ENCODE data around the gene DERA. TPM values are rescaled to one million over a fixed set of nuclear protein-coding genes. Genes with fewer than 3 reads are reported as not detected.

Gene DERA
- total RNA-seq, 2 donors from 2014 or later, result 33.0 to 33.7 TPM

DNA sequence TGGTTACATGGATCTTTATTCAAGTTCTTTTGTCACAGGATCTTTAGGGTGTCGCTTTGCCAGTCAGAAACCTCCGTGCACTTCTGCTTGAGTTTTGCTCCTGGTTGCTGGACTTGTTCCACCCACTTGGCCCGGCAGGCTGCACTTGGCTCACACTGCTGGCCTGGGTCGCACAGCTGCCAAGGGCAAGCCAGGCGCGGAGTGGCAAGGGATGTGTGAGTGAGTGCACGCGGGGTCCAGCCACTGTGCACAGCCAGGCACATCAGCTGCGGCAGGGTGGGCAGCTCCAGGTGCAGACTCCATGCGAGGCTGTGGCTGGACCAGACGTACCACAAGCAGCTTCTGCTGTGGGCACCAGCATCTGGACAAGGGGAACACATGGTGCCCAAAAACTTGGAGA, 76.6 kb downstream of the DERA start:
- 95% methylated on average over 11 of the region's 11 CpGs for WGBS
- no peak overlapping the region for H3K27ac ChIP-seq
- H3K4me1 ChIP-seq (replicated peaks), result no peaks in the 10 kb centered on the region
- no peaks in the 10 kb centered on the region for H3K9me3 ChIP-seq
- no peak overlapping the region for H3K4me3 ChIP-seq
- TF ChIP-seq POLR2A (IDR thresholded peaks at IDR 0.05) (no peak), POLR2AphosphoS5 (IDR thresholded peaks at IDR 0.05) (no peak)
- TF ChIP-seq, protein P1, sequence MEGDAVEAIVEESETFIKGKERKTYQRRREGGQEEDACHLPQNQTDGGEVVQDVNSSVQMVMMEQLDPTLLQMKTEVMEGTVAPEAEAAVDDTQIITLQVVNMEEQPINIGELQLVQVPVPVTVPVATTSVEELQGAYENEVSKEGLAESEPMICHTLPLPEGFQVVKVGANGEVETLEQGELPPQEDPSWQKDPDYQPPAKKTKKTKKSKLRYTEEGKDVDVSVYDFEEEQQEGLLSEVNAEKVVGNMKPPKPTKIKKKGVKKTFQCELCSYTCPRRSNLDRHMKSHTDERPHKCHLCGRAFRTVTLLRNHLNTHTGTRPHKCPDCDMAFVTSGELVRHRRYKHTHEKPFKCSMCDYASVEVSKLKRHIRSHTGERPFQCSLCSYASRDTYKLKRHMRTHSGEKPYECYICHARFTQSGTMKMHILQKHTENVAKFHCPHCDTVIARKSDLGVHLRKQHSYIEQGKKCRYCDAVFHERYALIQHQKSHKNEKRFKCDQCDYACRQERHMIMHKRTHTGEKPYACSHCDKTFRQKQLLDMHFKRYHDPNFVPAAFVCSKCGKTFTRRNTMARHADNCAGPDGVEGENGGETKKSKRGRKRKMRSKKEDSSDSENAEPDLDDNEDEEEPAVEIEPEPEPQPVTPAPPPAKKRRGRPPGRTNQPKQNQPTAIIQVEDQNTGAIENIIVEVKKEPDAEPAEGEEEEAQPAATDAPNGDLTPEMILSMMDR (IDR thresholded peaks at IDR 0.05), result no peak
- H3K27me3 ChIP-seq (replicated peaks; ENCODE audit: insufficient read depth), result no peaks in the 10 kb centered on the region
- no peak for DNase-seq (ENCODE audit: low spot score)
- H3K36me3 ChIP-seq, result no peaks in the 10 kb centered on the region
- intact Hi-C loops (cut with DNase I), result no loop called here

DNA sequence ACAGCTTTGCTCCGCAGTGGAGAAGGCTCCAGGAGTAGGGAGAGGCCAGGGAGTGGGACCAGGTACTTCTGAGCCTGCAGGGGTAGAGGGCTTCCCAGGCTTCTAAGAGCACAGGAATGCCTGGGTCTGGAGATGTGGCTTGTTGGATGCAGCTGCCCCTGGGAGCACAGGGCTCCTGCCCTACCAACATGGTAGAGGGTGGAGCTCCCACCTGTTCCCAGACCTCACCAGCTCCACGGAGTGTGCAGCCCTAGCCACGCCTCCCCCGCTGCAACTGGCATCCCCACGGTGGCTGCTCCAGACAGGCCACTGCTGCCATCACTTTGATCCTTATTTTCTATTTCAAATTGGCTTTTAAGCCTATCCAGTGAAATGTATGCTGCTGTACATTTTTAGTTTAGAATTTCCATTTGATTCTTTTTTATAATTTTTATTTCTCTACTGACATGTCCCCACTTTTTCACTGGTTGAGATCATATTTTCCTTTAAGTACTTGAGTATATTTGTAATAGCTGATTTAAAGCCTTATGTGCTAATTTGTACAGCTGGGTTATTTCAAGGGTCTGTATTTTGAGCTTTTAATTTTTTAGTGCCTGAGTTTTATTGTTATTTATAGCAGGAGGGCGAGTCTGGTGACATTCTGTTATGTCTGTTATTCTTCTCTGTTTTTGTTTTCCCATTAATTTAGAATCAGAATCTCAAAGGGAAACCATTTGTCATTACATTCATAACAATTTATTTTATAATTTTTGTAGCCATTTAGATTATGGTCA, 78.0 kb downstream of the DERA start:
- Histone ChIP-seq H3K9me3 (no peaks in the 10 kb centered on the region), H3K4me3 (no peak overlapping the region), H3K27me3 (replicated peaks; ENCODE audit: insufficient read depth) (no peaks in the 10 kb centered on the region), H3K27ac (no peak overlapping the region), H3K36me3 (no peaks in the 10 kb centered on the region), H3K4me1 (replicated peaks) (no peaks in the 10 kb centered on the region)
- WGBS, result 84% methylated on average over 6 of the region's 6 CpGs
- TF ChIP-seq POLR2A (IDR thresholded peaks at IDR 0.05) (no peak), POLR2AphosphoS5 (IDR thresholded peaks at IDR 0.05) (no peak)
- TF ChIP-seq, protein P1 (IDR thresholded peaks at IDR 0.05), result no peak
- intact Hi-C loops (cut with DNase I), result no loop called here
- DNase-seq (ENCODE audit: low spot score), result no peak

DNA sequence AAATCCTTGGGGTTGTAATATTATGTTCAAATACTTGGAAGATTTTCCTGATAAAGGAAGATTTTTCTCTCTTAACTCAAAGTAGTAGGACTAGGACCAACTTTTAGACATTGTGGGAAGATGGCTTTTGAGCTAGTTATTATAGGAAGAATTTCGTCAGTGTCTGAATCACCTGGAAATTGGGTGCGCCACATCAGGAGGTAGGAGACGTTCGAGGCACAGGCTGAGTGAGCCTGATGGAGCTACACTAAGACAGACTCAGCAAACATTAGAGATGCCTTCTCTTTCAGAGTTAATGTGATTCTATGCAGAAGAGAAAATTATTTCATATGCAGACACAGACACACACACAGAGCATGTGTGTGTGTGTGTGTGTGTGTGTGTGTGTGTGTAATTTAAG, 84.7 kb downstream of the DERA start:
- intact Hi-C loops (cut with DNase I), result no loop called here
- 97% methylated on average over 4 of the region's 4 CpGs for WGBS
- H3K4me3 ChIP-seq, result no peak overlapping the region
- H3K9me3 ChIP-seq, result no peaks in the 10 kb centered on the region
- H3K4me1 ChIP-seq (replicated peaks), result no peaks in the 10 kb centered on the region
- DNase-seq (ENCODE audit: low spot score), result no peak
- H3K27ac ChIP-seq, result no peak overlapping the region
- no peaks in the 10 kb centered on the region for H3K36me3 ChIP-seq
- no peaks in the 10 kb centered on the region for H3K27me3 ChIP-seq (replicated peaks; ENCODE audit: insufficient read depth)
- TF ChIP-seq, protein P1 (IDR thresholded peaks at IDR 0.05), result no peak
- no peak for TF ChIP-seq POLR2AphosphoS5 (IDR thresholded peaks at IDR 0.05)
- TF ChIP-seq POLR2A (IDR thresholded peaks at IDR 0.05), result no peak

DNA sequence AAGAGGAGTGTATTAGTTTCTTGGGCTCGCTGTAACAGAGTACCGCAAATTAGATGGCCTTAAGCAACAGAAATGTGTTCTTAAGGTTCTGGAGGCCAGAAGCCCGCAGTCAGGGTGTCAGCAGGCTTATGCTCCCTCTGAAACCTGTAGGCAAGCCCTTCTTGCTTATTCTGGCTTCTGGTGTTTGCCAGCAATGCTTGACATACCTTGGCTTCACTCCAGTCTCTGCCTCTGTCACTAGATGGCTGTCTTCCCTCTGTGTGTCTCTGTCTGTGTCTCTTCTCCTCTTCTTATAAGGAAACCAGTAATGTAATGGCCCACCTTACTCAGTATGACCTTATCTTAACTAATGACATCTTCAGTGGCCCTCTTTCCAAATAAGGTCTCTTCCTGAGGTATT, 85.1 kb downstream of the DERA start:
- no peak for TF ChIP-seq POLR2AphosphoS5 (IDR thresholded peaks at IDR 0.05)
- no peak for TF ChIP-seq POLR2A (IDR thresholded peaks at IDR 0.05)
- TF ChIP-seq, protein P1 (IDR thresholded peaks at IDR 0.05), result no peak
- H3K4me1 ChIP-seq (replicated peaks), result no peaks in the 10 kb centered on the region
- H3K36me3 ChIP-seq, result no peaks in the 10 kb centered on the region
- no peak overlapping the region for H3K27ac ChIP-seq
- H3K4me3 ChIP-seq, result no peak overlapping the region
- no peak for DNase-seq (ENCODE audit: low spot score)
- no peaks in the 10 kb centered on the region for H3K9me3 ChIP-seq
- WGBS, result 66% methylated on average over 3 of the region's 3 CpGs
- intact Hi-C loops (cut with DNase I), result no loop called here
- H3K27me3 ChIP-seq (replicated peaks; ENCODE audit: insufficient read depth), result no peaks in the 10 kb centered on the region

DNA sequence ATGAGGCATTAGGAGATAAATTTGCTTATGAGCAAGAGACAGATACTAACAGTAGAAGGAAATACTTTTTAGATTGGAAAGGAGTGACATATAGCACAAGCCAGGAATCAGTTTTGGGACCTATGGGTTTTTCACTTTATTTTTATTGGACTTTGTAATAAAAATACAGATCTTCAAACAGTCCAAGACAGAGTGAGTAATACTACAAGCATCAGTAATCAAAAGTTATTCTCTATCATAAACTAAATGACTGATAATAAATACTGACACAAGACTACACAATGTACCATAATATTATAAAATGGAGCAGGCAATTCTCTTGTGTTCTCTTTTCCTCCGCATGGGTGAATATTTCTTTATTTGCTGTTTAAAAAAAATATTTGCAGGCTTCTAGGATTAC, 85.8 kb downstream of the DERA start:
- DNase-seq (ENCODE audit: low spot score), result no peak
- Histone ChIP-seq H3K27ac (no peak overlapping the region), H3K4me1 (replicated peaks) (no peaks in the 10 kb centered on the region), H3K36me3 (no peaks in the 10 kb centered on the region), H3K27me3 (replicated peaks; ENCODE audit: insufficient read depth) (no peaks in the 10 kb centered on the region), H3K4me3 (no peak overlapping the region), H3K9me3 (no peaks in the 10 kb centered on the region)
- WGBS, result 28% methylated on average over 1 of the region's 1 CpG
- TF ChIP-seq, protein P1 (IDR thresholded peaks at IDR 0.05), result no peak
- TF ChIP-seq POLR2AphosphoS5 (IDR thresholded peaks at IDR 0.05) (no peak), POLR2A (IDR thresholded peaks at IDR 0.05) (no peak)
- intact Hi-C loops (cut with DNase I), result no loop called here
